Vagina (tissue), 2 donors: ENCODE results near the gene RANBP17.

Experiments
- POLR2AphosphoS5 ChIP-seq, 2 donors: sonication (generic); formaldehyde crosslinking; IDR thresholded peaks; one replicate each; pipeline ENCODE4 v1.9.0; 2017; ENCODE audit warnings: antibody characterized with exemption in 2 of 2, mild to moderate bottlenecking in 2 of 2, low read depth in 1 of 2; ENCODE audit not compliant: insufficient read depth in 1 of 2
- TF ChIP-seq, protein P1 (sequence below), 3 experiments: fragments of 450-650 bp in 2 of 3; fragments of 200-600 bp in 1 of 3; sonication (generic) in 1 of 3; IDR thresholded peaks; one replicate each; pipeline ENCODE4 v1.5.1; 2017 to 2019; ENCODE audit warnings: antibody characterized with exemption in 3 of 3, mild to moderate bottlenecking in 2 of 3, moderate library complexity in 2 of 3

- TF ChIP-seq, protein P1, sequence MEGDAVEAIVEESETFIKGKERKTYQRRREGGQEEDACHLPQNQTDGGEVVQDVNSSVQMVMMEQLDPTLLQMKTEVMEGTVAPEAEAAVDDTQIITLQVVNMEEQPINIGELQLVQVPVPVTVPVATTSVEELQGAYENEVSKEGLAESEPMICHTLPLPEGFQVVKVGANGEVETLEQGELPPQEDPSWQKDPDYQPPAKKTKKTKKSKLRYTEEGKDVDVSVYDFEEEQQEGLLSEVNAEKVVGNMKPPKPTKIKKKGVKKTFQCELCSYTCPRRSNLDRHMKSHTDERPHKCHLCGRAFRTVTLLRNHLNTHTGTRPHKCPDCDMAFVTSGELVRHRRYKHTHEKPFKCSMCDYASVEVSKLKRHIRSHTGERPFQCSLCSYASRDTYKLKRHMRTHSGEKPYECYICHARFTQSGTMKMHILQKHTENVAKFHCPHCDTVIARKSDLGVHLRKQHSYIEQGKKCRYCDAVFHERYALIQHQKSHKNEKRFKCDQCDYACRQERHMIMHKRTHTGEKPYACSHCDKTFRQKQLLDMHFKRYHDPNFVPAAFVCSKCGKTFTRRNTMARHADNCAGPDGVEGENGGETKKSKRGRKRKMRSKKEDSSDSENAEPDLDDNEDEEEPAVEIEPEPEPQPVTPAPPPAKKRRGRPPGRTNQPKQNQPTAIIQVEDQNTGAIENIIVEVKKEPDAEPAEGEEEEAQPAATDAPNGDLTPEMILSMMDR (IDR thresholded peaks at IDR 0.05), result no peak
- TF ChIP-seq POLR2AphosphoS5 (IDR thresholded peaks at IDR 0.05; ENCODE audit: insufficient read depth in 1 of 2, low read depth in 1 of 2), result no peak
These were observed 17.2 kb upstream of the RANBP17 start for GRCh38 chr5:170844651-170845050.
